ENCODE data around the gene CRY1.
A peak's percentile ranks its signal among the peaks of the same experiment; 100 is the strongest.
"Not testable (repeated sequence)": the region's sequence is repeated elsewhere in the genome, so short reads cannot be mapped to it uniquely, and the experiment has no call there.

The CRY1 gene

DNA sequence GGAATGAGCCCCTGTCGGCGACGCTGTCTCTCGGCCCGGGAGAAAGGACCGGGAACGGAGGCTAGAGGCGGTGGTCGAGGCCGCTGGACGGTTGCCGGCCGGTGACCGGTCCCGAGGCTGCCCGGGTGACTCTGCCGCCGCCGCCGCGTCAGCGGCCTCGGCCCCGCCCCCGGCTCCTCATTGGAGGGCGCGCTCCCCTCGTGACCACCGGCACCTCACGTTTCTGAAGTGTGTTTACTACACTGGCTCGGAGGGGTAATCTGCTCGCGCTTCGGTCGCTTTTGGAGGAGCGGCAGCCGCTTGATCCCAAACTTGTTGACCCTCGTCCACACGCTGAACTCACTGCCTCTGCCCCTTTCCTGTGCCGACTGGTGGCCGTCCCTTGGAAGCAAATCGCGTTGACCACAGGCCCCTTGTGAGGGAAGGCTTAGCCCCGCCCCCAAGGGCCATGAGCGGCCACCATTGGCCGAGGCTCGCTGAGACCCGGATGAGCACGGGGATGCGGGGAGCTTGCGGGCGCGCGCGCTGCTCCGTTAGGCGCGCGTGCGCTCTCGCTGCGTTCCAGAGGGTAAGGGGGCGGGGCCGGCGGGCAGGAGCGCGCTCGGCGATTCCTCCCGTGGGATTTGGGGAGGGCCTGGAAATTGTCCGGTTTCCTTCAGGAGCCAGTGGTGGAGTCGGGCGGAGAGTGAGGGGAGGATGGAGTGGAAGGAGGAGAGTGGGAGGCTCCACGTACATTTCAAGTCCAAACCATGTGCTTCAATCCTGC is at the start of gene CRY1:
TSS of gene CRY1 (minus strand) at position 133 of the 766 bp plus-strand sequence. CDS start 588 bp downstream, outside the sequence.
- DNase-seq: peak; percentile 85 to 91 (median 88)

DNA sequence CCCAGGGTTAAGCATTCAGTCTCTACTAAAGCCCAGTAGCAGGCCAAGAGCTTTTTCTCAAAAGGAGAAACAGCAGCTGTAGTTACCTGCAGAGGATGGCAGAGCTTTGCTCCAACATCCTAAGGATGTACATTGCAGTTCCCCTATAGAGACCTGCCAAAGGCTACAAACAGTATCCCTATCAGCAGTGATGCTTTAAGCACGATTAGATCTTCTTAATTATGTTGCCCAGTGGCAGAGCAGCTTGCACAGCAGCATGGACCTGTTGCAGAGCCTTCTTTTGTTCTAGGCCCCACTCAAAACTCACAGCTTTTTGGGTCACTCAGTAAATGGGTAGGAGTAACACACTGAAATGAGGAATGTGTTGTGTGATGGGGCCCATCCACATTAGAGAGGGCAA is 46.4 kb upstream of the CRY1 start:
- DNase-seq: no peak

DNA sequence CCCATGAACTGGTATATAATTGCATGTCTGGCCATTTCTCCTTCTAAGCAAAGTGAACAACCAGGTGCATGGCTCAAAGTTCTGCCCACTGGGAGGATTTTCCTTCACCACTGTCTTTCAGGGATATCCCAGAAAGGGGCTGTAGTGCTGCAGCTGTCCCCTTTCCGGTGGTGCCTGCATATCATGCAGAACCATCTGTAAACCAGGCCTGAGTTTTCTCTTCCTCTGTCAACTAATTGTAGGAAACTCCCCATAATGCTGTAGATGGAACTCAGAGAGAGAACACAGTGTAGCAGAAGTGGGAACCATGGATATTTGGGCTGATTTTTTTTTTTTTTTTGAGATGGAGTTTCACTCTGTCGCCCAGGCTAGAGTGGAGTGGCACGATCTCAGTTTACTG is 45.6 kb upstream of the CRY1 start:
- no peak for DNase-seq

DNA sequence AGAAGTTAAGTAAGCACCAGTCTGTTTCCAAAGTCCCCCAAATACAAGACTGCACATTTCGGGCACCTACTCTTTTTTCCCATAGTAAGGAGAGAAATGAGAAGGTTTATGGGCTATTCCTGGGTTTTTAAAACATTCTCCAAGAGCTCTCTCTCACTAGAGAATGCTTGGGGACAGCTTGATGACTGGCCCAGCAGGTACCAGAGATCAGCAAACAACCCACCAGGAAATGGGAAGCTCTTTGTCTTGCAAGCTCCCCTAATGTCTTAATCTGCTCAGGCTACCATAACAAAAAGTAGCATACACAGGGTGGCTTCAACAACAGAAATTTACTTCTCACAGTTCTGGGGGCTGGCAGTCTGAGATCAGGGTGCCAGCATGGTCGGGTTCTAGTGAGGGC is 41.8 kb upstream of the CRY1 start:
- no peak for DNase-seq

DNA sequence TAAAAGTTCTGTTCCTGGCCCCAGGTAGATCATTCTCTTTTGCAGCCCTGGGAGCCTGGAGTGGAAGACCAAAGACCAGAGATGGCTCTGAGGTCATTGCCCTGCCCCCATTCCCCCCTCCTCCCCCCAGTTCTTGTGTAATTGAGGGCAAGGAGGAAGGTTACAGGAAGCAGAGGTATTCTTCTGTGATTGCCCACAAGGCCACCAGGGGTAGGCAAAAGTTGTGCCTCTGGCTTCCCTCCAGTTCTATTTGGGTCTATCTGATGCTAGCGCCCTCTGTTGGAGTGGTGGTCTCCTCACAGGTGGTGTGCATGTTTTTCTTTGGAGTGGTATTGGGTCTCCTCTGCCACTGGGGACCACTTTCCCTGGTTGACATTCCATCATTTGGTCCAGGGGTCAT is 41.2 kb upstream of the CRY1 start:
- DNase-seq: no peak

DNA sequence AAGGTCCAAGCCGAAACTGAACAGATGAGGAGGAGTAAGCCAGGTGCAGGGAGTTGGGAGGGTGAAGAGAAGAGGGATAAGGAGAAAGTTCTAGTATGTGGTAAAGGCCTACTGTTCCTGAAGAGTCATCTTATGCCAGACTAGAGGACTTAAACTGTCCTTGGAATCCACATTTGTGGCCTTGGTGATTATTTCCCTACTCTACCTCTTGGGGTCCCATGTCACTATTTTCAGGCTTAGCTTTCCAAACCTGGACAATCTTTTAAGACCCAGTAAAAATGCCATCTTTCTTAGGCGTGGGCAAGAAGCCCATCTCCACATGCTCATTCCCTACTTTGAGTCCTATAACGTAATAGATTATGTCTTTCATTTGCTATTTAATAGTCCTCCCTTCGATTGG is 40.1 kb upstream of the CRY1 start:
- DNase-seq: no peak

DNA sequence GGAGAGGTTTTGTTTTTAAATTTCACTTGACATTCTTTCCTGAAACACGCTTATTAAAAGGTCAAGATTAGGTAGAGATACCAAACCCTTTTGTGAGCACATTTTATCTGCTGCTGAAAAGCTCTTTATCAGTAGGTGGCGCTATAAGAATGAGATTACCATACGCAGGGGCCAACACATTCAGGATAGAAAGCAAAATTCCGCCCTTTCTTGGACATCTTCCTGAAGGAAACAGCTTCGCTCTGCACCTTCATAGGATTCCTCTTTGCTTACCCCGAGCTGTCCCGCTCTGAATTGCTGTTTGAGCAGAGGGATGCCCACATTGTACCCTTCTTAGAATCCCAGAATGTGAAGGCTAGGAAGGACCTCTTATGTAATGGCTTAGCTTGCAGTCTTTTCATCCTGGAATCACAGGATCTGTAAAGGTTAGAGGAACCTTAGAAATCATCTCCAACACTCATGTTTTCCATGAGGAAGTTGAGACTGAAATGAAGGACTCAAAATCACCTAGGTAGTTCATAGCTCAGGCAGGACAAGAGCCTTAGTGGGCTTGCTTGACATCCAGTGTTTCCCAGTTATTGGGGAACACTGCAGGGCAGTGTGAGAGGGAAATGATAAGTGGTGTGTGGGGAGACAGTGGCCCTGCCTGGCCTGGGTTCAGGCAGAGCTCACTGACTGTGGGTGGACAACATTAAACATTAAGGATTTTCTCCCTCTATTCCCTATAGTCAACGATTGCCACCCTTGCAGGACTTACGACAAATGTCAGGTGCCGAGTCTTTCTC is 38.7 kb upstream of the CRY1 start:
- DNase-seq: no peak

DNA sequence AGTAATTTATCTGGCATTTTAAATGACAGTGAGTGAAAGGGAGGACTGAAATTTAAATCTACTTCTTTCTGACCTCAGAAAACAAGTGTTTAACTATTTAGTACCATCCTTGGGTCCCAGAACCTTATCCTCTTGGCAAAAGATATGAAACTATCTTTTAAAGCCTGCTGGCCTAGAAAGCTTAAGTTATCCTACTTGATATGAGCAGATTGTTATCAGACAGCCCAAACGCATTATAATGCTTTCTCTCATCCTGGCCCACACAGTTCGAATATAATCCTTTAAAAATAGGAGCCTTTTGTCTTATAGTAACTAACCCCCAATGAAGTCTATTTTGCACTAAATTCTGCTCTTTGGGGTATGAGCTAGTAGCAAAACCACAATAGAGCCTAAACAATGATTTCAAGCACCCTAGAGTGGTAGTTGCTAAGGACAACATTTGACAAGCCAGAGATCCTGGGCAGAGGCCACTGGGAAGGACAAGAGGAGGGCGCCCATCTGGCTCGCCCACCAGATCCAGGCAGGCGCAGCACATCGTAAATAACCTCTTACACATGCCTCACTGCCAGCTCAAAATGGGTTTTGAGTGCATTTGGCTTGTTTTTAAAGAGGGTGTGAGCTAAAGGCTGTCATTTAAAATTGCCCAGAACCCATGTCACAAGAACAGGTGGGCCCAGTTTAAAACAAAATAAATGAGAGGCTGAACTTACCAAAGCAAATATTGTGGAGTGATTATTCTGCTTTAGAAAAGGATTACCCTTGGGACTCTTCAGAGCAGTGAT is 37.7 kb upstream of the CRY1 start:
- no peak for DNase-seq

DNA sequence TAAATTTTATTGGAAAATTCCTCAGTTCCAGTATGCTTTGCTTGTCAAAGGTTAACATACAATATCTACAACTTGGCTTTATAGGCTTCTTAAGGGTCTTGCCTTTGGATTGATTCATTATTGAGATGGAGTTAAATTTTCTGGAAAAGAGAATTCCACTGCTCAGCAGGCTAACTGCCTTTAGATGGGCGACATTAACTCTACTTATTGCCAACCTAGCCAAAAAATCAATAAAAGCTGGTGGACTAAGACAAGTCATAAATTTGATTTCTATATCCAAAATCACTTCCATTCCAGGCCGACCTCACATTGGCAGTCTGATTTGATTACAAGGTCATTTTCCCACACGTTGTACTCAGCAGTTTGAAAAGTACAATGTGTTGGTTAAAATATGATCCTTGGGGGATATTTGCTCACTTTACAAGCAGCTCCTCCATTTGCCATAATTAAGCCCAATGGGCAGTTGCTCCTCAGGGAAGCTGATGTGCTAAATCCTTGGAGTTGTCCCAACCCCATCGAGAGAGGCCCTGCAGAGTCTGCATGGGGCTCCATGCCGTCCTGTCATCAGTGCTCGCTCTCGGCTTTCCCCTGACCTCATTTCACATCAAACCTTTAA is 36.1 kb upstream of the CRY1 start:
- no peak for DNase-seq

DNA sequence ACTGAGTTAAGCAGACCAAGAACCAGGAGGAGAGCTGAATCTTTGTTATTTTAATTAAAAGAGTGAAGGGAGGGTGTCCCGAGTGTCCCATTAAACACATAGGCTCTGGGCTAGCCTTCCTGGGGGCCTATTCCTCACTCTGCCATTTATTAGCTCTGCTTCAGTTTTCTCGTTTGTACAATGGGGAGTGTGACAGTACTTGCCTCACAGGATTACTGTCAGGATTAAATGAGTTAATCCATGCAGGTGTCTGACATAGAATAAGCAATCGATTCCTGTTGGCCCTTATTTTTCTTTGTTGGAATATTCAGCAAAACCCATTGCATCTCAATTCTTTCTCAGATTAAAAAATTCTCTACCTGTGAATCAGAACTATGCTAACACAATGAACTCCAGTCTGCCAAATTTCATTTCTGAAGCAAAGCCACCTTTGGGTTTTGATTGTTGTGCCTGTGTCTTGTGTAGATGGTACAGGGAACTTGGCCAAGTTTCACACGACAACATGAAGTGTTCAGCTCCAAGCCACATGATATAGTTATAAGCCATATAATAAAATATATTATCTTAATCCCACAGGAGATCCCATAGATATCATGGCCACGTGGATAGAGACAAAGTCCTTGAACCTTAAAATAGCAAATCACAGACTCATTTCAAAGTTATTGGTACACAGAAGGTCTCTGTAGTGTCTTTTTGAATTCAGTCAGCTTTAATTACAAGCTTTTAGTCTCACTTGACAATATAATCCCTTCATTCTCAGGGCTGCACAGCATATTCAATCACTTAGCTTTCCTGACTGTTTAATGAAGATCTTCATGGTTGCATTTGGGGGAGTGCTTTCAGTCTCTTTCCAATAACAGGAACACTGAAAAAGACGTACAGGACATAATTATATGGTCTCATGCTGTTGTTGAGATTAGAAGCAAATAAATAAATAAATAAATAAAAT is 34.4 kb upstream of the CRY1 start:
- no peak for DNase-seq

DNA sequence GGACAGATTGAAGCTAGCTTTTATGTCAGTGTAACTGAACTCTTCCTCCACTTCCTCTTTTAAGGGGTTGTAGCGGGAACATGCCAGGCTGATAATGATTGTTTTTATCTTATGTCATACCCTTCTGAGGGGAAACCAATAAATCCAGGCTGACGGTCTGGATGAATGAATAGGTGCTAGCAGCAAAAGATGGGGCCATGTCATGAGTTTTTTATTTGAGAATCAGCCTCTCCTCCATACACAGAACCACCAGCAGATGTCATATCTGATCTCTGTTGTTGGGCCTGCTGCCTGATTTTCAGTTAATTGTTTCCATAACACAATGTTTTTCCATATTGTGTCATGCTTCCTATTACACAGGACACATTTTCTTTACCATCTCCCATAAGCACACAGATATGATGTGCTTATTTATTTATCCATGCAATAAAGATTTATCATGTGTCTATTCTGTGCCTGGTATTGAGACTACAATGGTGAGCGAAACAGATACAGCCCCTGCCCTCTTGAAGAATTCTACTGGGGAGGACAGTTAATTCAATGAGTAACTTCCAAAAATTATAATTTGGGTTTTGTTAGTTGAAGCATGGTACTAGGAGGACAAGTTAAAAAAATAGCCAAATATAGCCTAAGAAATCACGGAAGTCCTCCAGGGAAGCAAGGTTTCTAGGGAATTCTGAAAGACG is 33.6 kb upstream of the CRY1 start:
- no peak for DNase-seq

DNA sequence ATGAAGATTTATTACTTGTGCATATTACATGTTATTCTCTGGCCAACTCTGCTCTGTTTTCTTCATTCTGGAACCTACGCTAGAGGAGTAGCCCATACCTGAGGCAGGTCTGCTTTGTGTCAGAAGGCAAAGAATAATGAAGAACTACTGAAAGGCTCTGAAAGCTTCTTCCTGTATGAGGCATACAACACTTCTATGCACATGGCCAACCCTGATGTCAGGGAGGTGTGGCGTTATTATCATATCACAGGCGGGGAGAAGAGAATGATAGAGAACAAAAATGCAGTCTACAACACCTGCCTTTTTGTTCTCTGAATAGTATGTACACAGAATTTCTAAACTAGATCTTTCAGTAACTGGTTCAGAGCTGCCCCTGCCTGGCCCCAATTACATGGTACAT is 32.5 kb upstream of the CRY1 start:
- no peak for DNase-seq

DNA sequence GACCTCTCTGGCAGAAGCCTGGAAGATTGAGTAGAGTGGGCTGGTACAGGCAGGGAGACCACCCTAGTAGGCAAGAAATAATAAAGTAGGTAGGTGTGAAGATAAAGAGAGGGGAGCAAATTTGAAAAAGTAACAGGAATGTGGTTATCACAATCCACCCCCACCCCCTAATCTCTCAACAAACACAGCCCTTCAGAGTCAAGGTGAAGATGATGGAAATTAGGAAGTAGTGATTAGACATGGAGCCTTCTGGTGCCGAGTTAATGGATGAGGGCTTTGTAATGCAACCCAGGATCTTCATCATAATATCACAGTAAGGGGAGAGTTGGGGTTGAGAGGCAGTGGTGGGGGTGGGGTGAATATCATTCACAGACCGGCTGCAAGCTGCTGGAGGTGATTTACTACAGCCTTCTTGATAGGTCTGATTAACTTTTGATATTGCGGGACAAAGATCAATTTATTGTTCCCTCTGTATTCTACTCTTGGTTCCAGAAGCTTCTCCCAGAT is 29.2 kb upstream of the CRY1 start:
- no peak for DNase-seq

DNA sequence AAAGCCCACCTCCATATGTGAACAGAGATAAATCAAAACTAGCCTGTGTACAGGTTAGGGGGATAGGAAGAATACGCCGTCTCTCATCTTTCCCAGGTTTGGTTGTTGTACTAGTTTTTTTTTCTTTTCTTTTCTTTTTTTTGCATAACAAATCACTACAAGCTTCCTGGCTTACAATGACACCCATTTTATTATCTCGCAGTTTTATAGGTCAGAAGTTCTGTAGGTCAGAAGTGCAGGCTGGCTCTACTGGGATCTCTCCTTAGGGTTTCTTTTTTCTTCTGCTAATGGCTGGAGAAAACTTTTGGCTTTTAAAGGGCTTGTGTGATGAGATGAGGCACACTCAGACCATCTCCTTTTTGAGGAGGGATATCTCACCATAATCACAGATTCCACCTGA is 25.7 kb upstream of the CRY1 start:
- no peak for DNase-seq

DNA sequence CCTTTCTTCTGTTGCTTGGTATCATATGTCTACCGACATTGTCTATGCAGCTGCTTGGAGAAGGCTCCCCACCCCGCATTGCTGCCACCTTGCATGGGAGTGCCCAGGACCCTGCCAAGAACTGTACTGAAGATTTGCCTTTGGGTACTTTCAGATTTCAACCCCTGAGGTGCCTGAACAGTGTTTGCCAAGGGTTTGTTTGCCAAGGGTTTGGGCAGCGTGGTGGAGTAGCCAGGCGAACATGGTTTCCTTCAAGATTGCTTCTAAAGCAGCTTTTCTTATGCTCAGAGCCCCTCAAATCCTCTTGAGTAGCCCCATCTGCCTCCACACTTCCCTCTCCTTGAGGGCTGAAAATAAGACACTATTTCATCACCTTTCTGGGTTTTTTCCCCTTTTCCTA is 25.3 kb upstream of the CRY1 start:
- DNase-seq: no peak

DNA sequence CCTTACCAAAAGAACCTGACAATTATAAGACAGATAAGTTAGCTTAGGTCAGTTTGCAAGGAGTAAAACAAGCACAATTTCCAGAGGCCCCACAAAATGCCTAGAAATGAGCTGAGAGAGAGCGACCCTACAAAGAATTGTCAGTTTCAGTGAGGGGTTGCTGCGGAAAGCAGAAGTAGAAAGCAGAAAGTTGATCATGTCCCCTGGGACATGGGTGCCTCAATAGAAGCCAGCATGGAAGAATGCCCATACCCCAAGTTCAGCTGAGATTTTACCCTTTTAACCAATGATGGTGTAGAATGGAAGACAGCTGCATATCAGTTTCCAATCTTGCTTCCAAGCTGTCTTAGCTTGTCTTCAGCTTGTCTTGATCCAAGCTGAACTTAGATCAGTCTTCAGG is 21.8 kb upstream of the CRY1 start:
- no peak for DNase-seq

DNA sequence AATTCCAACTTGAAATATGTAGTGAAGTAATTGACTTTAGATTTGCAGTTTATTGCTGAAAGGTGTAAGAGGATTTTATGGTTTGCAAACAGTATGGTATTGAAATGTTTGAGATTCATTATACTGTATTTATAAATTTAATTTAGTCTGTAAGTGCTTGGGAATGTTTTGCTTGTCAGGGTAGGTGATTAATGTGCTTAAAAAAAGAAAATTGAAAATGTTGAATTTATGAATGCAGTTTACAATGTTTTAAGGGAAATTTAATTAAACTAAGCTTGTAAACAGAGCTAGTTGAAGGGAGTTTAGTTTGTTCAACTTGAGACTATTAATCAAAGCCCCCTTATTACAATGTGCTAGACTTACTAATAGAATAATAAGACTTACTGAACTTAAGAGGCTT is 18.0 kb upstream of the CRY1 start:
- no peak for DNase-seq

DNA sequence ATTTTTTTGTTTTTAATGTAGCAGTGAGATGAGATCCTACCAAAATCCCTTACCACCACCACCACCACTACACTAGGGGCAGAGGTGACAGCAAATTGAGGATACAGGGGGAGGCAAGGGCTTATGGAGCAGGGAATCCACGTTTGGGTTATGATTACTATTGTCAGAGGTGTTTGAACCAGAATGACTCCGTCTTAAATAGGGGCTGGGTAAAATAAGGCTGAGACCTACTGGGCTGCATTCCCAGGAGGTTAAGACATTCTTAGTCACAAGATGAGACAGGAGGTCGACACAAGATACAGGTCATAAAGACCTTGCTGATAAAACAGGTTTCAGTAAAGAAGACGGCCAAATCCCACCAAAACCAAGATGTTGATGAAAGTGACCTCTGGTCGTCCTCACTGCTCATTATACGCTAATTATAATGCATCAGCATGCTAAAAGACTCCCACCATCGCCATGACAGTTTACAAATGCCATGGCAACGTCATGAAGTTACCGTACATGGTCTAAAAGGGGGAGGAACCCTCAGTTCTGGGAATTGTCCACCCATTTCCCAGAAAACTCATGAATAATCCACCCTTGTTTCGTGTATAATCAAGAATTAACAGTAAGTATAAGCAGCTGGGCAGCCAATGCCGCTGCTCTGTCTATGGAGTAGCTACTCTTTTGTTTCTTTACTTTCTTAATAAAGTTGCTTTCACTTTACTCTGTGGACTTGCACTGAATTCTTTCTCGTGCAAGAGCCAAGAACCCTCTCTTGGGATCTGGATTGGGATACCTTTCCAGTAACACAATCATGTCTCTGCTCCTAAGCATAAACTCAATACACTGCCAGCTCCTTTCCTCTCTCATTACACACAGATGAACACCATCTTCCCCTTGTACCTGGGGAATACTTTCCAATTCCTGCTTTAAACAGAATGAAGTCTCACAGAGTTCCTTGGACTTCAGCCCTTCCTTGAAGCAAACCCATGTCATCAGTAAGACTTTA is 16.7 kb upstream of the CRY1 start:
- no peak for DNase-seq

DNA sequence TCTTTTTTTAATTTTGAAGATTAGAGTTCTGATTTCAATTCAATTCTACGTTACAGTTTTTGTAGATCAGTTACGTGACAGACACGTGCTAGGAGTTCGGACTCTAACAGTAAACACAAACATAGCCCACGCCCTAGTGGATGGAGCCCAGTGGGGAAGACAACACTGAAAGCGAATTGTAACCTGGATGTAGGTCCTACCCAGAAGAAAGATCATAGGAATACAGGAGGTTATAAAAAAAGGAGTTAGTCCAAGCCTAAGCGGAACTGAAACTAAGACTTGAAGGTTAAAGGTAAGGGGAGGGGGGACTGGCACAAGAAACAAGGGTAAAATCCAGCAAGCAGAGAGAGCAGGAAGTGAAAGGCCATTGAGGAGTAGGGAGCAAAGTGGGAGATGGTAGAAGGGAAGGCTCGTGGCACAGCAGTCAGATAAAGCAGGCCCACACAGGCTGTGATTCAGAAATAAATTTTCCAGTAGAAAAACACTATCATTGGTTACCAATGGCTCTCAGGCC is 15.7 kb upstream of the CRY1 start:
- no peak for DNase-seq

DNA sequence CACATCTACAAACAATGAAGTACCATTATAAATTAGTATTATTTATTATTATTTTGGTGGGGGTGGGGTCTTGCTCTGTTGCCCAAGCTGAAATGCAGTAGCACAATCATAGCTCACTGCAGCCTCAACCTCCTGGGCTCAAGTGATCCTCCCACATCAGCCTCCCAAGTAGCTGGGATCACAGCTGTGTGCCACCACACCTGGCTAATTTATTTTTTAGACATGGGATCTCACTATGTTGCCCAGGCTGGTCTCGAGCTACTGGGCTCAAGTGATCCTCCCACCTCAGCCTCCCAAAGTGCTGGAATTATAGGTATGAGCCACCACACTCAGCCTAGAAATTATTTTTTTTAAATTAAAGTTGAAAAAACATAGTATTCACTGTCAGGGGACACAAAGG is 15.0 kb upstream of the CRY1 start:
- DNase-seq: not testable (repeated sequence)

All from activated CD4-positive, CD25-positive, alpha-beta regulatory T cell (primary cell).